ENCODE measurements around the gene TMEM192. TPM values are rescaled to one million over a fixed set of nuclear protein-coding genes. Genes with fewer than 3 reads are reported as not detected.
"Not testable (repeated sequence)": the region's sequence is repeated elsewhere in the genome, so short reads cannot be mapped to it uniquely, and the experiment has no call there.

Gene TMEM192
- total and polyA plus RNA-seq, 4 donors: 4.9 to 16.0 (median 11.6) TPM

GRCh38 chr4:165111906-165112367 lies 723 bp downstream of the TMEM192 start:
- no peaks in the 10 kb centered on the region for H3K36me3 ChIP-seq (ENCODE audit: control insufficient read depth in 1 of 2, insufficient read depth in 2 of 2, low read length in 1 of 2)

GRCh38 chr4:165106518-165106917 lies 6.1 kb downstream of the TMEM192 start:
- intact Hi-C loops (cut with DNase I): no loop called here
- Histone ChIP-seq H3K27ac (ENCODE audit: low read depth in 1 of 2, low read length in 2 of 2) (no peak overlapping the region), H3K4me1 (ENCODE audit: control insufficient read depth in 1 of 2, insufficient read depth in 2 of 2, low read length in 2 of 2) (no peaks in the 10 kb centered on the region), H3K36me3 (ENCODE audit: control insufficient read depth in 1 of 2, insufficient read depth in 2 of 2, low read length in 1 of 2) (peaks cover 2 to 8% of the 10 kb centered on the region in 2 donors), H3K9me3 (ENCODE audit: control insufficient read depth, low read length) (no peaks in the 10 kb centered on the region), H3K4me3 (ENCODE audit: low read length in 2 of 2) (no peak overlapping the region), H3K27me3 (ENCODE audit: control insufficient read depth in 1 of 2, insufficient read depth in 2 of 2, low read length in 1 of 2) (no peaks in the 10 kb centered on the region)
- WGBS, 2 donors: 82 to 86% methylated on average over 6 of the region's 6 CpGs
- ATAC-seq (ENCODE audit: low FRiP score) (no peak), DNase-seq (no peak)

More at GRCh38 chr4:165111906-165112367, 723 bp downstream of the TMEM192 start:
- no peaks in the 10 kb centered on the region for H3K27me3 ChIP-seq (ENCODE audit: control insufficient read depth in 1 of 2, insufficient read depth in 2 of 2, low read length in 1 of 2)
- H3K9me3 ChIP-seq (ENCODE audit: control insufficient read depth, low read length): no peaks in the 10 kb centered on the region
- DNase-seq (no peak), ATAC-seq (ENCODE audit: low FRiP score) (no peak)
- intact Hi-C loops (cut with DNase I): loop anchor here in 1 of 2 donors (2.0 kb wide), 1 partner anchor 215 kb away; the partner anchor contains the start of gene MSMO1
- H3K4me3 ChIP-seq (ENCODE audit: low read length in 2 of 2): peak overlapping the region; percentile 74 to 94
- no peaks in the 10 kb centered on the region for H3K4me1 ChIP-seq (ENCODE audit: control insufficient read depth in 1 of 2, insufficient read depth in 2 of 2, low read length in 2 of 2)
- H3K27ac ChIP-seq (ENCODE audit: low read depth in 1 of 2, low read length in 2 of 2): peak overlapping the region; percentile 57 to 88
- WGBS, 2 donors: 4% methylated on average over 17 of the region's 17 CpGs

DNA sequence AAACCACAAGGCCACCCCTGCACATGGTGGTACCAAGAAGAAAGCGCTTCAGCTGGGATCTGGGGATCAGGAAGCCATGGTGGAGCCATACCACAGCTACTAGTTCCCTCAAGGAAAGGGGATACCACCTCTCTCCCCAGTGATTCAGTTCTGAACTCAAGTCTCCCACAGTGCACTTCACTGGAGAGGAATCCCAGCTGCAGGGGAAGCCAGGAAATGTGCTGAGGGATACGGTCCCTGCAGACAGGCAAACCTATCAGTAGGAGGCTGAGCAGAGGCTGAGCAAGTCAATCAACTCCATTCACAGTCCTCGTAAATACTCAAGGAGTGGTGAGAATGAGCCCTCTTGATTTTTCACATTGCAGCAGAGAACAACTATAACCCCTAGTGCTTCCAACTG lies 11.0 kb downstream of the TMEM192 start:
- intact Hi-C loops (cut with DNase I): no loop called here
- 81 to 84% methylated on average over 3 of the region's 3 CpGs for WGBS, 2 donors
- Histone ChIP-seq H3K4me1 (ENCODE audit: control insufficient read depth in 1 of 2, insufficient read depth in 2 of 2, low read length in 2 of 2) (no peaks in the 10 kb centered on the region), H3K36me3 (ENCODE audit: control insufficient read depth in 1 of 2, insufficient read depth in 2 of 2, low read length in 1 of 2) (peaks cover 2 to 13% of the 10 kb centered on the region in 2 donors), H3K27ac (ENCODE audit: low read depth in 1 of 2, low read length in 2 of 2) (no peak overlapping the region), H3K9me3 (ENCODE audit: control insufficient read depth, low read length) (no peaks in the 10 kb centered on the region), H3K27me3 (ENCODE audit: control insufficient read depth in 1 of 2, insufficient read depth in 2 of 2, low read length in 1 of 2) (no peaks in the 10 kb centered on the region), H3K4me3 (ENCODE audit: low read length in 2 of 2) (no peak overlapping the region)
- DNase-seq: no peak
- no peak for ATAC-seq (ENCODE audit: low FRiP score)

GRCh38 chr4:165096776-165097175 lies 15.9 kb downstream of the TMEM192 start:
- peaks cover 2 to 8% of the 10 kb centered on the region in 2 donors for H3K36me3 ChIP-seq (ENCODE audit: control insufficient read depth in 1 of 2, insufficient read depth in 2 of 2, low read length in 1 of 2)
- intact Hi-C loops (cut with DNase I): no loop called here
- H3K27me3 ChIP-seq (ENCODE audit: control insufficient read depth in 1 of 2, insufficient read depth in 2 of 2, low read length in 1 of 2): no peaks in the 10 kb centered on the region
- 62 to 75% methylated on average over 2 of the region's 2 CpGs for WGBS, 2 donors
- H3K4me1 ChIP-seq (ENCODE audit: control insufficient read depth in 1 of 2, insufficient read depth in 2 of 2, low read length in 2 of 2): no peaks in the 10 kb centered on the region
- H3K9me3 ChIP-seq (ENCODE audit: control insufficient read depth, low read length): no peaks in the 10 kb centered on the region
- ATAC-seq (ENCODE audit: low FRiP score) (no peak), DNase-seq (no peak)
- no peak overlapping the region for H3K4me3 ChIP-seq (ENCODE audit: low read length in 2 of 2)
- H3K27ac ChIP-seq (ENCODE audit: low read depth in 1 of 2, low read length in 2 of 2): no peak overlapping the region

DNA sequence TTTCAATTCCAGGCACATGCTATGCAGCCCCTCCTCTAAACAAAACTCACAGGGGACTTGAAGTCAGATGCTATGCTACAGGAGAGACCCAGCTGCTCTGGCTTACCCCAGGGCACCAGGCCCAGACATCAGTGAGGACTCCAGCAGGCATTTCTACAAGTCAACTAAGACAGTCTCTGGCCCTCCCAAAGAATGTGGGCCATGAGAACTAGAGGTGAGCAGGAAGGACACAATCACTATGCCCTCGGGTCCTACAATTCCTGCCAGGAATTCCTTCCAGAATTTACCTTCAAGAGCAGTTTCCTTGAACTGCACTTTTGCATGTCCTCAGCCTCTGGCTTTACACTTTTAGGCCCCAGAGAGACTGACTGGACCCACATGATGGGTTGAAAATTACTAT lies 17.4 kb downstream of the TMEM192 start:
- H3K36me3 ChIP-seq (ENCODE audit: control insufficient read depth in 1 of 2, insufficient read depth in 2 of 2, low read length in 1 of 2): peaks cover 0 to under 1% of the 10 kb centered on the region in 2 donors
- no peak for ATAC-seq (ENCODE audit: low FRiP score)
- H3K4me3 ChIP-seq (ENCODE audit: low read length in 2 of 2): no peak overlapping the region
- intact Hi-C loops (cut with DNase I): no loop called here
- H3K27me3 ChIP-seq (ENCODE audit: control insufficient read depth in 1 of 2, insufficient read depth in 2 of 2, low read length in 1 of 2): no peaks in the 10 kb centered on the region
- no peak for DNase-seq
- H3K27ac ChIP-seq (ENCODE audit: low read depth in 1 of 2, low read length in 2 of 2): no peak overlapping the region
- no peaks in the 10 kb centered on the region for H3K9me3 ChIP-seq (ENCODE audit: control insufficient read depth, low read length)
- H3K4me1 ChIP-seq (ENCODE audit: control insufficient read depth in 1 of 2, insufficient read depth in 2 of 2, low read length in 2 of 2): no peaks in the 10 kb centered on the region
- 57 to 62% methylated on average over 1 of the region's 1 CpG for WGBS, 2 donors

DNA sequence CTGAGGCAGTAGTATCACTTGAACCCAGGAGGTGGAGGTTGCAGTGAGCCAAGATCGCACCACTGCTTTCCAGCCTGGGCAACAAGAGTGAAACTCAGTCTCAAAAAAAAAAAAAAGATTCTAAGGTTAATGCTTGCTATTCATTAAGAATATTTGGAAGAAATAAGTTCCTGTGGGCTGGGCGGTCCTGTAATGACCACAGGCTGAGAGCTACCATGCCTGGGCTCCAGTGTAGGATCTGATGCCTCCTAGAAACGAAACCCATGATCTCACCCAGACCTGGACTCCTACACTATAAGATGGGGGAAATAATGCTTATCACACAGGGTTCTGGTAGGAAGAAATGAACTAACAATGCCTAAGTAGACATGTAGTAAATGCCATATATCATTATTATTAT lies 17.8 kb downstream of the TMEM192 start:
- H3K27me3 ChIP-seq (ENCODE audit: control insufficient read depth in 1 of 2, insufficient read depth in 2 of 2, low read length in 1 of 2): no peaks in the 10 kb centered on the region
- no peaks in the 10 kb centered on the region for H3K4me1 ChIP-seq (ENCODE audit: control insufficient read depth in 1 of 2, insufficient read depth in 2 of 2, low read length in 2 of 2)
- H3K27ac ChIP-seq (ENCODE audit: low read depth in 1 of 2, low read length in 2 of 2): no peak overlapping the region
- H3K36me3 ChIP-seq (ENCODE audit: control insufficient read depth in 1 of 2, insufficient read depth in 2 of 2, low read length in 1 of 2): no peaks in the 10 kb centered on the region
- intact Hi-C loops (cut with DNase I): no loop called here
- 93 to 94% methylated on average over 3 of the region's 3 CpGs for WGBS, 2 donors
- DNase-seq (no peak), ATAC-seq (ENCODE audit: low FRiP score) (no peak)
- no peak overlapping the region for H3K4me3 ChIP-seq (ENCODE audit: low read length in 2 of 2)
- no peaks in the 10 kb centered on the region for H3K9me3 ChIP-seq (ENCODE audit: control insufficient read depth, low read length)

DNA sequence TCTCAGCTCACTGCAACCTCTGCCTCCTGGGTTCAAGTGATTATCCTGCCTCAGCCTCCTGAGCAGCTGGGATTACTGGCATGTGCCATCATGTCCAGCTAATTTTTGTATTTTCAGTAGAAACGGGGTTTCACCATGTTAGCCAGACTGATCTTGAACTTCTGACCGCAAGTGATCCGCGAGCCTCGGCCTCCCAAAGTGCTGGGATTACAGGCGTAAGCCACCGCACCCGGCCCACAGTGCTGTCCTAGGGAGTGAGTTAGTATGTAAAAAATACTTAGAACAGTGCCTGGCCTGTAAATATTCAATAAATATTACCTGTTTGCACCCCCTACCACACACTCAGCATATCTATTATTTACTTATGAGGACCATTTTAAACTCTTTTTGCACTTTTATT lies 20.5 kb downstream of the TMEM192 start:
- 94 to 97% methylated on average over 8 of the region's 8 CpGs for WGBS, 2 donors
- H3K4me3 ChIP-seq (ENCODE audit: low read length in 2 of 2); intact Hi-C loops (cut with DNase I); H3K27ac ChIP-seq (ENCODE audit: low read depth in 1 of 2, low read length in 2 of 2); DNase-seq; H3K36me3 ChIP-seq (ENCODE audit: control insufficient read depth in 1 of 2, insufficient read depth in 2 of 2, low read length in 1 of 2); H3K27me3 ChIP-seq (ENCODE audit: control insufficient read depth in 1 of 2, insufficient read depth in 2 of 2, low read length in 1 of 2); H3K9me3 ChIP-seq (ENCODE audit: control insufficient read depth, low read length); ATAC-seq (ENCODE audit: low FRiP score); H3K4me1 ChIP-seq (ENCODE audit: control insufficient read depth in 1 of 2, insufficient read depth in 2 of 2, low read length in 2 of 2): not testable (repeated sequence)

DNA sequence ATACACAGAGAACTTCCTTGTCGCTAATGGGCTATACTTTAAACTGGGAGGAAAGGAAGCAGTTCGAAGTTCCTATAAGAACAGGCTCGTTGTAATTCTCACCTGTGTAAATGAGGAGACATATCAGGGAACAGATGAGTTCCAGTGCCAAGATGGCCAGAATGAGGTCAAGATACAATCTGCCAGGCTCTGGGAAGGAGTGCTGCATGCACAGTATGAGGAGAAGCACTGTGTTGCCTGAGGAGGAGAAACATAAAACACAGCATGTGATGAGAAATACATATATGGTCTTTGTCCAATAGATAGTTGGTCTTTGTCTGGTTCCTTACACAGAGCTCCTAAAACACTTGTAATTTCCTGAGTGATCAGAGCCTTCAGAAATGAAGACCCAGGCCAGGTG lies 24.3 kb downstream of the TMEM192 start:
- no peak for ATAC-seq (ENCODE audit: low FRiP score)
- H3K4me1 ChIP-seq (ENCODE audit: control insufficient read depth in 1 of 2, insufficient read depth in 2 of 2, low read length in 2 of 2): no peaks in the 10 kb centered on the region
- no peak for DNase-seq
- no peaks in the 10 kb centered on the region for H3K27me3 ChIP-seq (ENCODE audit: control insufficient read depth in 1 of 2, insufficient read depth in 2 of 2, low read length in 1 of 2)
- H3K36me3 ChIP-seq (ENCODE audit: control insufficient read depth in 1 of 2, insufficient read depth in 2 of 2, low read length in 1 of 2): peaks cover 4 to 8% of the 10 kb centered on the region in 2 donors
- WGBS, 2 donors: 87 to 90% methylated on average over 3 of the region's 3 CpGs
- no peak overlapping the region for H3K4me3 ChIP-seq (ENCODE audit: low read length in 2 of 2)
- no peak overlapping the region for H3K27ac ChIP-seq (ENCODE audit: low read depth in 1 of 2, low read length in 2 of 2)
- intact Hi-C loops (cut with DNase I): no loop called here
- H3K9me3 ChIP-seq (ENCODE audit: control insufficient read depth, low read length): no peaks in the 10 kb centered on the region

GRCh38 chr4:165085946-165086345 lies 26.7 kb downstream of the TMEM192 start:
- Histone ChIP-seq H3K27me3 (ENCODE audit: control insufficient read depth in 1 of 2, insufficient read depth in 2 of 2, low read length in 1 of 2) (no peaks in the 10 kb centered on the region), H3K9me3 (ENCODE audit: control insufficient read depth, low read length) (no peaks in the 10 kb centered on the region), H3K4me3 (ENCODE audit: low read length in 2 of 2) (no peak overlapping the region), H3K4me1 (ENCODE audit: control insufficient read depth in 1 of 2, insufficient read depth in 2 of 2, low read length in 2 of 2) (no peaks in the 10 kb centered on the region), H3K36me3 (ENCODE audit: control insufficient read depth in 1 of 2, insufficient read depth in 2 of 2, low read length in 1 of 2) (peaks cover 4 to 8% of the 10 kb centered on the region in 2 donors), H3K27ac (ENCODE audit: low read depth in 1 of 2, low read length in 2 of 2) (no peak overlapping the region)
- intact Hi-C loops (cut with DNase I): no loop called here
- ATAC-seq (ENCODE audit: low FRiP score) (no peak), DNase-seq (no peak)
- WGBS, 2 donors: 97 to 98% methylated on average over 2 of the region's 2 CpGs

Measured in aorta (tissue), 5 donors.